HG03108 (cell line): Measurements from ENCODE around the gene MYBL2.
"Not testable (repeated sequence)": the region's sequence is repeated elsewhere in the genome, so short reads cannot be mapped to it uniquely, and the experiment has no call there.

Source experiments
- ATAC-seq: cut with Tn5 transposase; IDR thresholded peaks from one replicate; pipeline ENCODE4 v1.9.1; 2021; ENCODE audit warnings: moderate library complexity; ENCODE audit not compliant: unreplicated experiment

Gene MYBL2

DNA sequence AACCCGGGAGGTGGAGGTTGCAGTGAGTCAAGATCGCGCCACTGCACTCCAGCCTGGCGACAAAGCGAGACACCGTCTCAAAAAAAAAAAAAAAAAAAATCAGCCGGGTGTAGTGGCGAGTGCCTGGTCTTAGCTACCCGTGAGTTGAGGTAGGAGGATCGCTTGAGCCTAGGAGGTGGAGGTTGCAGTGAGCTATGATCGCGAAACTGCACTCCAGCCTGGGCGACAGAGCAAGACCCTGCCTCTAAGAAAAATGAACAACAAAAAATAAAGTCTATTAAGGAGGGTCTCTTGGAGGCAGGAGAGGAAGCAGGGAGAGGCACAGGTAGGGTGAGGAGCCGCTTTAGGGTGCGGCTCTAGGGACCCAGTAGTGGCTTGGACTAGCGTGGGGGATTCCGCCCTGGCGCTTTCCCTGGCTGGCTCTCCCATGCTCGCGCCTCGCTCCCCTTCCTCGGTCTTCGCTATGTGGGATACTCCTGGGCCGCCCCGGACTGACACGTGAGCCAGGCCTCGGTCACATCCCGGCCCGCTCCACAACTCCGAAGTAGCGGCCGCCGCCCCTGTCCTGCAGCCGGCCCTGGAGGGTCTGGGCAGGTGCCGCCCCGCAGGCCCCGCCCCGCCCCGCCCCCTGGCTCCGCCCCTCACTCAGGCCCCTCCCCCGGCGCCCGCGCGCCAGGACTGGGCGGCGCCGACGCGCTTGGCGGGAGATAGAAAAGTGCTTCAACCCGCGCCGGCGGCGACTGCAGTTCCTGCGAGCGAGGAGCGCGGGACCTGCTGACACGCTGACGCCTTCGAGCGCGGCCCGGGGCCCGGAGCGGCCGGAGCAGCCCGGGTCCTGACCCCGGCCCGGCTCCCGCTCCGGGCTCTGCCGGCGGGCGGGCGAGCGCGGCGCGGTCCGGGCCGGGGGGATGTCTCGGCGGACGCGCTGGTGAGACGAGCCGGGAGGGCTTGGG lies at the start of gene MYBL2:
Gene MYBL2, plus strand, starts transcription at position 739 of the 953 bp plus-strand sequence. Its CDS starts 170 bp downstream, at position 909.
- no peak for ATAC-seq

DNA sequence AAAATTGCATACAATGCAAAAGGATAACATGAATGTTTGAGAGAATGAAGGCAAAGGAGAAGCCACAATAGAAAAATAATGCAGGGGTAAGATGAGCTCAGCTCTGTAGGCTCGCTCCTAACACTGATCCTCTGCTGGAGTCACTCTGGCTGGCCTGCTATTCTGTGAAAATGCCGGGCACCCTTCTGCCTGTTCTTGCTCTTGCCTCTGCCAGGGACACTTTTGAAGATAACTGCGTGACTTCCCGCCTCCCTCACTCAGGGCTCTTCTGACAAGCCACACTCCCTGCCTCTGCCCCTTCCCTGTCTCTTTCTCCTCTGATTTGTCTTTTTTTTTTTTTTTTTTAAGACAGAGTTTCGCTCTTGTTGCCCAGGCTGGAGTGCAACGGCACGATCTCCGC lies 35.3 kb upstream of the MYBL2 start:
- ATAC-seq: no peak

DNA sequence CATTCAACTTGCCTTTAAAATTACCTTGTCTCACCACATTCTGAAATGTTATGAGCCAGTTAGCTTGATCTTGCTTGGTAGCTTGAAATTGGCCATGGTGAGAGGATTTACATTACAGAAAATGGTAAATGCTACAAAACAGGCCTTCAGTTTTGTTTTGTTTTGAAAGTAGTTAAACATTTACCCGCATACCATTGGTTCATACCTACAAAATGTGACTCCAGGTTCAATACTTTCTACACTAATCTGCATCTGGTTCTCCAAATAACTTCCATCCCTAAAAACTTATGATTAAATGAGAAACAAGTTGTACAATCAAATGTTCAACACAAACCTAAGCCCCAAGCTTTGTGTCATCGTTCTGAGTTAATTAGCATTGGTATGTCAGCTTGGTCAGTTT lies 30.5 kb upstream of the MYBL2 start:
- no peak for ATAC-seq

DNA sequence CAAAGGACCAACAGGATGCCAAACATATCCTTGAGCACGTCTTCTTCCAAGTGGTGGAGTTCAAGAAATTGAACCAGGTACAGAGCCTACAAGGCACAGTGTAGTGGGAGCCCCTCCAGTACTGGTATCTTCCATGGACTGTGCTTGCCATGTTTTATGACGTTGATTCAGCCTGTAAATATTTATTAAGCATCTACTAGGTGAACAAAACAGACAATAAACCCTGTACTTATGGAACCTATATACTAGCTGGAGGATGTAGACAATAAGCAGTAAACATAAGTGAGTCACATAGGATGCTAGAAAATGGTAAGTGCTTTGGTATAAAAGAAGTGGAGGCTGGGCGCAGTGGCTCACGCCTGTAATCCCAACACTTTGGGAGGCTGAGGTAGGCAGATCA lies 24.4 kb upstream of the MYBL2 start:
- no peak for ATAC-seq

DNA sequence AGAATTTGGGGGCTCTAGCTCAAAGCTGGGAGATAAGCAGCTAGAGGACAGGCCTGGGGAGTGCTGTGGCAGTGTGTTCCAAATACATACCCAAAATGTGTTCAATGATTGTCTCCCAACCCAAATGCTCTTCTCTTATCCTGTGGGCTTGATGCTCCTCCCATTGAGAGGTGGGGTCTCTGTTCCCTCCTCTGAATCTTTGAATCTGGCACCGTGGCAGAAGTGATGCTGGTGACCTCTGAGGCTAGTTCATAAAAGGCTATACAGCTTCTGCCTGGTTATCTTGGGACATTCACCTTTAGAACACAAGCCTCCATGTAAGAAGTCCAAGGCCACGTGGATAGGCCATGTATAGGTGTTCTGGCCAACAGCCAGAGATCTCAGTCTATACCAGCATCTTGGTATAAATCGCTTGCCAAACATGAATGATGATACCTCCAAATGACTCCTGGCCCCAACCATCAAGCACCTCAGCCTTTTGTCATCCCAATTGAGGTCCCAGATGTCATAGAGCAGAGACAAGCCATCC lies 15.9 kb upstream of the MYBL2 start:
- ATAC-seq: no peak

DNA sequence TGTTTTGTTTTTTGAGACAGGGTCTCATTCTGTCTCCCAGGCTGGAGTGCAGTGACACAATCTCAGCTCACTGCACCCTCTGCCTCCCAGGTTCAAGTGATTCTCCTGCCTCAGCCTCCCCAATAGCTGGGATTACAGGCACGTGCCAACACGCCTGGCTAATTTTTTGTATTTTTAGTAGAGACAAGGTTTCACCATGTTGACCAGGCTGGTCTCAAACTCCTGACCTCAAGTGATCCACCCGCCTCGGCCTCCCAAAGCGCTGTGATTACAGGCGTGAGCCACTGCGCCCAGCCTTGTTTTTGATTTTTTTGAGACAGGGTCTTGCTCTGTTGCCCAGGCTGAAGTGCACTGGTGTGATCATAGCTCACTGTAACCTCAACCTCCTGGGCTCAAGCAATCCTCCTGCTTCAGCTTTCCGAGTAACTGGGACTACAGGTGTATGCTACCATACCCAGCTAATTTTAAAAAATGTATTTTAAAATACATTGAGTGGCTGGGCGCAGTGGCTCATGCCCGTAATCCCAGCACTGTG lies 15.2 kb upstream of the MYBL2 start:
- not testable (repeated sequence) for ATAC-seq

DNA sequence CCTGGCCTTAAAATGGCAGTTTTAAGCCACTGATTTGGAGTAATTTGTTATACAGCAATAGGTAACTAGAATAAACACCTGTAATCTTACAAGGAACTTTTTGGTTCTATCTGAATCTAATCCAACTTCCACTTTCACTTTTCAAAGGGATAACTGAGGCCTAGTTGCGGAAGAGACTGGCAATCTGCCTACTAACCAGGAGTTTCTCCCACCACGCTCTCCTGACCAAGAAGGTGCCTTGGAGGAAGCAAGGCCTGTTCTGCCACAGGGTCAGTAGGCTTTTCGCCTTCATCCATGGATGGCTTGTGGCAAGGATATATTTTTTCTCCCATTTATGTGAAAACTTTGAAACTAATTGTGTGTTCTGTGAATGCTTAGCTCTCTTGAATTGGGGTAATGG lies 12.9 kb upstream of the MYBL2 start:
- no peak for ATAC-seq

DNA sequence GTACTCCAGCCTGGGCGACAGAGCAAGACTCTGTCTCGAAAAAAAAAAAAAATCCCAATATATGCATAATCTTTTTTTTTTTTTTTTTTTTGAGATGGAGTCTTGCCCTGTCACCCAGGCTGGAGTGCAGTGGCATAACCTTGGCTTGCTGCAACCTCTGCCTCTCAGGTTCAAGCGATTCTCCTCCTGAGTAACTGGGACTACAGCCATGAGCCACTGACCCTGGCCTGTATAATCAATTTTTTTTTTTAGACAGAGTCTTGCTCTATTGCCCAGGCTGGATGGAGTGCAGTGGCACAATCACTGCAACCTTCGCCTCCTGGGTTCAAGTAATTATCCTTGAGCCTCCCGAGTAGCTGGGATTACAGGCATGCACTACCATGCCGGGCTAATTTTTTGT lies 11.7 kb upstream of the MYBL2 start:
- not testable (repeated sequence) for ATAC-seq

DNA sequence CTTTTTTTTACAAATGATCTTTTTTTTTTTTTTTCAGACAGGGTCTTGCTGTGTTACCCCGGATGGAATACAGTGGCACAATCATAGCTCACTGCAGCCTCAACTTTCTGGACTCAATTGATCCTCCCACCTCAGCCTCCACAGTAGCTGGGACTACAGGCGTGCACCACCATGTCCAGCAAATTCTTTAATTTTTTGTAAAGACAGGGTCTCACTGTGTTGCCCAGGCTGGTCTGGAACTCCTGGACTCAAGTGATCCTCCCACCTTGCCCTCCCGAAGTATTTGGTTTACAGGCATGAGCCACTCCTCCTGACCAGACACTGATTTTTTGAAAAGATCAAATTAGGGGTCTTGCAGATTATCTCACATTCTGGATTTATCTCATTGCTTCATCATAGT lies 11.0 kb upstream of the MYBL2 start:
- ATAC-seq: no peak

DNA sequence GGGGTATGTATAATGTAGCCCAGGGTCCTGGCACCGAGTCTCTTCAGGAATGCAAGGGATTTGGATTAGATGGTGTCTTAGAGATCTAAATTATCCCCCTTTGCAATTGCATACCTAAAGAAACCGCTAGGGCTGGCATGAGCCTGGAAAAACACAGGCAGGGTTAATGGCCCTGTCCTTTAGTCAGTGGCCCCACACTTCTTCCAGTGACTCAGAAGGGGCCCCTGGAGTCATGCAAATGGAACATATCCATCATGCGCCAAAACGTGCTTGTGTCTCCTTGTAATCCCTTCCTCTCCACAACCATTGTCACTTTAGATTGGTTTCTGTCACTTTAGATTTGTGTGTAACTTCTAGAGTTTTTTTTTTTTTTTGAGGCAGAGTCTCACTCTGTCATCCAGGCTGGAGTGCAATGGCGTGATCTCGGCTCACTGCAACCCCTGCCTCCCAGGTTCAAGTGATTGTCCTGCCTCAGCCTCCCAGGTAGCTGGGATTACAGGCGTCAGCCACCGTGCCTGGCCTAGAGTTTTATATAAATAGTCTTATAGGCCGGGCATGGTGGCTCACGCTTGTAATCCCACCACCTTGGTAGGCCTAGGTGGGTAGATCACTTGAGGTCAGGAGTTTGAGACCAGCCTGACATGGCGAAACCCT lies 8.7 kb upstream of the MYBL2 start:
- peak; percentile 1 for ATAC-seq

DNA sequence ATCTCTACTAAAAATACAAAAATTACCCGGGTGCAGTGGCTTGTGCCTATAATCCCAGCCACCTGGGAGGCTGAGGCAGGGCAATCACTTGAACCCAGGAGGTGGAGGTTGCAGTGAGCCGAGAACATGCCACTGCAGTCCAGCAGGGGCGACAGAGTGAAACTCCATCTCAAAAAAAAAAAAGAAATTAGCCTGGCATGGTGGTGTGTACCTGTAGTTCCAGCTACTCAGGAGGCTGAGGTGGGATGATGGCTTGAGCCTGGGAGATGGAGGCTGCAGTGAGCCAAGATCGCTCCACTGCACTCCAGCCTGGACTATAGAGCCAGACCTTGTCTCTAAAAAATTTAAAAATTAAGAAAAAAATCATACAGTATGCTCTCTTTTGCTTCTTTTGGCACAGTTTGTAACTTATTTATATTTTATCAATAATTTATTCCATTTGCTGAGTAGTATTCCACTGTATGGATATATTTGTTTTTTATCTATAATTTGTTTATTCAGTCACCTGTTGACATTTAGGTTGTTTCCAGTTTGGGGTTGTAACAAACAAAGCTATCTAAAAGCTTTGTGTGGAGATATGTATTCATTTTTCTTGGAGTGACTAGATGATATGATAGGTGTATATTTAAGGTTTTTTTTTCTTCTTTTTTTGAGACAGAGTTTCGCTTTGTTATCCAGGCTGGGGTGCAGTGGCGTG lies 8.0 kb upstream of the MYBL2 start:
- no peak for ATAC-seq

DNA sequence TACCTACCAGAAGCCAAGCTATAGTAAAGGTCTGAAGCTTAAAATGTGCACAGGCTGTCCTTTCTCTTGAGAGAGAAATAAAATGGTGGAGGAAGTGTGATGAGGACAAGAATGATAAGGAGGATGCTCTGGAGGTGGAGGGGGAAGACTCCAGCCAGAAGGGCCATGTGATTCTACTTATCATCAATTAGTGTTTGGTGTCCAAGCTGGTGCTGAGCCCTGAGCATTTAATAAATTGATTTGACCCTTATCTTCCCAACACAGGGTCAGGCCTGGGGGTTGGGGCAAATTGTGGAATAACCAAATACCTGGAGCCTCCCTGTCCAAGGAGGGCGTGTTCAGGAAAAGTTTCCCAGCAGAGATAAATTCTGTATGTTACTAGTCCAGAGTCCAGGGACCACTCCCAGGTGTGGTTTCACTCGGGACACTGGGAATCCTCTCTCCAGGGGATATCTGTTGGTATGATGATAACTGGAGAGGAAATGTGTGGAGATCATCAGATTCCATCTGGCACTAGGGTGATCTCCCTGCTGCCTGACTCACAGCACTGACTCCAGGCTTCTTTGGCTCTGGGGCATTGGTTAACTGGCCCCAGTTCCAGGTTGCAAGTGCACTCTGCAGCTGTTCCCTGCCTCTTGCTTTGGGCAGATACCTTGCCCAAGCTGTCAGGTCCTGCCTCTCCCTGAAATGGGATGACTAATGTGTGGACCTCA lies 3.8 kb upstream of the MYBL2 start:
- no peak for ATAC-seq

DNA sequence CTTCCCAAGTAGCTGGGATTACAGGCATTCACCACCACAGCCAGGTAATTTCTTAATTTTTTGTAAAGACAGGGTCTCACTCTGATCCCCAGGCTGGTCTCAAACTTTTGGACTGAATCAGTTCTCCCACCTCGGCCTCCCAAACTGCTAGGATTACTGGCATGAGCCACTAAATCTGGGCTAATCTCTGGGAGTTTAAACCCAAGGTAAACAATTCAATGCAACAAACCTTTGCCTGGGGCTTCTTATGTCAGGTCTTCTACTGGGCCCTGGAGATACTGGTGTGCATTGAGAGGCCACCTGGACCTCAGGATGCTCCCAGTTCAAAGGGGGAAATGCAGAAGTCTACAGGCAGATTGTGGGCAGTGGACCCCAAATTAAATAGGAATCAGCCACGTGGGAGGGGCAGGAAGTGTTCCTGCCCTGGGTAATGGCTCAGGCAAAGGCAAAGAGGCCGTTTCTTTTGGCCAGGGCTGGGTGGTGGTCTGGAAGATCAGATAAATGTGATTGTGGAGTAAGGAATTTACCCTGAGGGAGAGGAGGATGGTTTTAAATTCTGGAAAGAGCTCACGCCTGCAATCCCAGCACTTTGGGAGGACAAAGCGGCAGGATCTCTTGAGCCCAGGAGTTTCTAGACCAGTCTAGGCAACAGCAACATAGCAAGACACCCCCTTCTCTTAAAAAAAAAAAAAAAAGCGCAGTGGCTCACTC lies 1.3 kb upstream of the MYBL2 start:
- ATAC-seq: no peak

DNA sequence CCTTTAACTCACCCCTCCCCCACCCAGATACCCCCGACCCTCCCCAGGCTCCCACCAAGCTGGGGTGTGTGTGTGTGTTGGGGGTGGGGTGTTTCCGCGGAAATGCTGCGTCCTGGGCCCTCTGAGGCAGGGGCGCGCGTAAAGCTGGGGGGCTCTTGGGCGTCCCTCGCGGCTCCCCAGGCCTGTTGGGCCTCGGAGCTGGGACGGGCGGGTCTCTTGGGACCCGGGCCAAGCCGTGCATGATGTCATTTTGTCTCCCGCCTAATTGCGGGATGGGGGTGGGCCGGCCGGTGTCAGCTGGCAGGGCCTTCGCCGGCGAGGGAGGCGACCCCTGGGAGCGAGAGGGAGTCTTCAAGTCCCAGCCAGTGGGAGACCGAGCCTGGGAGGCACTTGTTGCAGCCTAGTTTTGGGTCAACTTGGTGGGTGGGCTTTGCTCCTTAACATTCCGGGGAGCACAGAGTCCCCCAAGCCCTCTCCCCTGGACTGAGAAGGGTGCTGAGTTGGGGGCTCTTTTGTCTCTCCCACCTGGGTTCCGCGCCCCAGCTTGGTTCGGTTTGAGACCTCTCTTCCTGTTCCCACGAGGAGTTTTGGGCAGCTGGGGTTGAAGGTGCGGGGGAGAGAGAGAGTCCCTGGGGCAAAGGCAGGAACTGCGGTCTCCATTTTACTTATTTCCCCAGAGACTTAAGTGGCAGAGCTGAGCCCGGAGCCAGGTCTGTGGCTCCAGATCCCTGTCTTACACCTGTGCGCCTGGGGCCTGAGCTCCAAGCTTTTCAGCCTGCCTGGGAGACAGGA lies 623 bp downstream of the MYBL2 start:
- no peak for ATAC-seq

DNA sequence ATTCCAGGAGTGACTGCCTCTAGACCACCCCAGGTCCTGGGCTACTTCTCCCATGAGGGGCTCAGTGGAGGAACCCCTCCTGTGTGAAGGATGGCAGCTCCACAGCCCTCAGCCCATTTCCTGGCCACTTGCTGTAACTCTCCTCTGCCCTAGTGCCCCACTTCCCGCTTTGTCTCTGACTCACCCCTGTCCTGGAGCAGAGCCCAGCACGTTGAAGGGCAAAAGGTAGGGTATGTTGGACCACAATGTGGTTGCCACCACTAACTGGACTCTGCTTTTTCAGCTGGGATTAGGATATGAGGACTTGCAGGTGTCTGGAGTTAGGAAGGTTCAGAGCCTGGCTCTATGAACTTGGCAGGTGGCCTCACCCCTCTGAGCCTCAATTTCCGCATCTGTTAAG lies 2.4 kb downstream of the MYBL2 start:
- no peak for ATAC-seq

DNA sequence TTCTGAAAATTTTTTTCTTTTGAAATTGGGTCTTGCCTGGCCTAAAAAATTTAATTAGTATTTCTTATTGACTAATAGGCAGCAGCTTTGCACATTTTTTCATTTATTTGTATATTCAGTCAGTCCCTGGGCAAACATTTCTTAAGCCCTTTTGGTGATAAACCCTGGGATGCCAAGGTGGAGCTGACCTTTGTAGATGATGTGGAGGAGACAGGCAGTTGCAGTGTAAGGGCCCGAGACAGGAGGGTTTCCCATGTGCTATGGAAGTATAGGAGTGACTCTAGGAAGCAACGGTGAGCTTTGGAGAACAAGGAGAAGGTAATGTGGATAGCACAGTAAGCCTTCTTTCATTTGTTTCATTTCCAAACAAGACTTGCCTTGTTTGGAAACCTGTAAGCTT lies 3.5 kb downstream of the MYBL2 start:
- no peak for ATAC-seq

DNA sequence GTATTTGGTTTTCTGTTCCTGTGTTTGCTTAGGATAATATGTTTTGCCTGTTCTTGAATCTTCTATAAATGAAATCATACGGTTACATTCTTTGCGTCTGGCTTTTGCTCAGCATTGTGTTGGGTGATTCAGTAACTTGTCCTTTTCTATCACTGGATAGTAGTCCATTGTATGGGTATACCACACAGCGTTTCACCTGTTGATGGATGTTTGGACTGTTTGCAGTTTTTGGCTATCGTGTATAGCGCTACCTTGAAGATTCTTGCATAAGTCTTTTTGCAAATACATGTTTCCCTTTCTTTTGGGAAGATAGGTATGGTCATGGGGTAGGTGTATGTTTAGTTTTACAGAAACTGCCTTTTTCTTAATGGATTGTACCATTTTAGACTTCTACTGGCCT lies 9.5 kb downstream of the MYBL2 start:
- ATAC-seq: no peak

DNA sequence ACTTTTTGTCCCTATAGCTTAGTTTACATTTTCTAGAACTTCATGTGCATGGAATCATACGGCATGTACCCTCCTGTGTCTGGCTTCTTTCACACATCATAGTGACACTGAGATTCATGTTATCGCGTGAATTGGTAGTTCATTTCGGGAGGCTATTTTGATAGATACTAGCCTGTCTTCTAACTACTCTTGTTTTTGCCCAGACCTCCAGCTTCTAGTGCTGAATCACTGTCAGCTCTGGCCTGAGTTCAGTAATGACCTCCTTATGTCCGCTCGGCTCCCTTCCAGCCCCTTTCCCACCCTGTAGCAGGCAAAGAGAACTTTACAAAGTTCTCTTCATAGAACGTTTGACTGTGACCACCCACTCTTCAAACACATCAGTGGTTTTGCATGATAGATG lies 14.1 kb downstream of the MYBL2 start:
- no peak for ATAC-seq

DNA sequence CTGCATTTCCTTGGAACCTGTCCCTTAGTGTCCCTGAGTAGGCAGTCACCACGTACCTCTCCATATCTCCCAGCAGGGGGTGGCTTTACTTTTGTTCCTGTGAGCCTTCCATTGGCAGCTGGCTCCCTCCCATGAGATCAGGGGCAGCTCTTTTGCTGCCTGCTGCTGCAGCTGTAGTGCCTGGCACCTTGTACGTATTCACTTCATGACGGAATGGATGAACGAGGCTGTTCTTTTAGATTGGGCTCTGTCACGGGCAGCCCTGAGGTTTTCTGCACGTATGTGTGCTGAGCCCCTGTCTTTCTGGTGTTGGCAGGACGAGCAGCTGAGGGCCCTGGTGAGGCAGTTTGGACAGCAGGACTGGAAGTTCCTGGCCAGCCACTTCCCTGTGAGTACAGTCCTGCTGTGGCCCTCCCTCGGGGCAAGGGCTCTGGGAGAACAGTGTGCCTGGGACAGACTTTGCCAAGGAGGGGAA lies 14.6 kb downstream of the MYBL2 start:
- peak; percentile 17 for ATAC-seq
